ENCODE measurements around the gene SHB.

- TF ChIP-seq POLR2A (IDR thresholded peaks at IDR 0.05) = no peak
- TF ChIP-seq CTCF (IDR thresholded peaks at IDR 0.05) = no peak
These were observed 99.9 kb downstream of the SHB start for GRCh38 chr9:37969130-37969529.
